GM21360 (cell line): ENCODE results near the gene SYCP1.
"Not testable (repeated sequence)": the region's sequence is repeated elsewhere in the genome, so short reads cannot be mapped to it uniquely, and the experiment has no call there.

Experiments
- ATAC-seq: cut with Tn5 transposase; IDR thresholded peaks from one replicate; pipeline ENCODE4 v1.9.1; 2021; ENCODE audit warnings: mild to moderate bottlenecking, moderate library complexity; ENCODE audit not compliant: unreplicated experiment

The SYCP1 gene

DNA sequence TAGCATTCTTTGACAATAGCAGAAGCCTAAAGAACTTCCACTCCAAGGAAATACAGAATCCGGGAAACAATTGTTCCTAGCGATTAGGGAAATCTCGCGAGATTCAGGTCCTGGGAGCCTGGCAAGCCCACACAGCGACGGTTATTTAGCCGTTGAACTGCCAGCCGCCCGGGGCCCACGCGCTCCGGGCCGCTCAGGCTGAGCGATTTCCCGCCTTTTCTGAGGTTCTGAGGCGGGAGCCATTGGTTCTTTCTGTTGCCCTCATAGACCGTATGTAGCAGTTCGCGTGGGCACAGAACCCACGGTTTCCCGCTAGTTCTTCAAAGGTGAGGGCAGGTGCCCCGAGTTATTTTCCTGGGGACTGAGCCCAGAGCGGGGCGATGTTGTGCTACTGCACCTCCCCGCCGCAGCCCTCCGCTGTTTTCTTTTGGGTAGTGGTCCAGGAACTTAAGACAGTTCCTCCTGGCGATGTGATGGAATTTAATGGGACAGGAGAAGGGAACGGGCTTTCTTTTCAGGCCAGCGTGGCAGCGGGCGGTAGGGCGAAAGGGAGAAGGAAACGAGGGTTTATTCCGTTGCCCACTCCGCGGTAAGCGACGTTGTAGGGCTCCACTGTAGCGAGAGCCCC, at the start of gene SYCP1:
TSS of gene SYCP1 (plus strand) at position 171 of the 628 bp plus-strand sequence. CDS start 602 bp downstream, outside the sequence.
- ATAC-seq = no peak

- ATAC-seq = no peak
Measured at GRCh38 chr1:114819869-114820268, 34.8 kb upstream of the SYCP1 start.

DNA sequence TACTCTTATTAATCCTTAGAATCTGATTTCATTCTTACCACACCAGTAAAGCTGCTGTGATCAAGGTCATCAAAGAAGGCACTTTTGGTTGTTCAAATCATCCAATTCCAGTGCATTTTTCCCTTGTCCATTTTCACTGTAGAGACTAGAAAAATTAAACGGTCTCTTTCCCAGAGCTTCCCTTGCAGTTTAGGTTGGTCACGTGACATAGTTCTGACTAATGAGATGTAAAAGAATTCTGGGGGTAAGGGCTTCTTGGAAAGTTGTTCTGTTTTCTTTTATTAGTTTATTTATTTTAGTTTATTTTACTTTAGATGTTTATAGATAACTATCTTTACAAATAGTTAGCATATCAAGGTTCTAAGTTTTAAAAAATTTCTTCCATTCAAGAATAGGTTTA, 34.3 kb upstream of the SYCP1 start:
- ATAC-seq = no peak

- ATAC-seq = no peak
Measured at GRCh38 chr1:114821978-114822377, 32.7 kb upstream of the SYCP1 start.

DNA sequence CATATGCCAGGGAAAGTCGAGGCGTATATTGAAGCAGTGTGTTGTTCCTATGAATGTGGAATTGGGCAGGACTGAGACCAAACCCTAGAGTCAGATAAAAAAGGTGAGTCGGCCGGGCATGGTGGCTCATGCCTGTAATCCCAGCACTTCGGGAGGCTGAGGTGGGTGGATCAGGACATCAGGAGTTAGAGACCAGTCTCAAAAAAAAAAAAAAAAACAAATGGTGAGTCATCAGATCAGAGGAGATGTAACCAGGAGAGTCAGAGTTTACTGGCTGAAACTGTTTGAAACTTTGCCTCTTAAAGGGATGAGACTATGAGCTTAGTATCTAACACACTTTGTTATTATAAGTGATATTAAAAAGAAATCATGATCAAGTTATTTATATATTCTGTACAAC, 26.4 kb upstream of the SYCP1 start:
- no peak for ATAC-seq

- ATAC-seq = not testable (repeated sequence)
Measured at GRCh38 chr1:114830075-114830474, 24.6 kb upstream of the SYCP1 start.

DNA sequence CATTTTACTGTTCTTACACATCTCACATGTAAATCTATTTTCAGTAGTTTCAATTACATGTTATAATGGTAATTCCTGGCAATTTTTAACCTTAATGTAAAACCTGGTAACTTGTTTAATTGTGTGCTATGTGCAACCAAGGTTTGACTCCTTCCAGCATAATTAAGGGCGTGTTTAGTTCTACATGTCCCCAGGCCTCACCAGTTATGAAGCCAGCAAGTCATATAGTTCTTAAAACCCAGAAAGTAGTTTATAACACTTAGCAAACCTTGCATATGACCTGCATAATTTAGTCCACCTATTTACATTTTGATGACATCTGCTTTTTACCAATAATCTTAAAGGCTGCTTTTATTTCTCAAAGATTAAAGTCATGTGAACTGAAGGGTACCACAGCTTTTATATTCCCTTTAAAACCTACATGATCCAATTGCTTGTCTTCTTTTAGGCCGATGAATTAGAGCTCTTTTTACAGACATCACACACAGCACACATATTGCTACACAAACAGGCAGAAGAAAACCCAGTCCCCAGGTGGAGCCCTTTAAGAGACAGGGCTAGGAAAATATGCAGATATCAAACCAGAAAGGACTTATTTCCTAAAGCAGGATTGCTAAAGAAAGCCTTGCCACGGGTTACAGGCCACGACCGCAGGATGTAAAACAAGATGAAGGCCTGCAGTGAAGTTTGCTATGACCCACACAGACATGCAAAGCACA, 23.2 kb upstream of the SYCP1 start:
- ATAC-seq = no peak

GRCh38 chr1:114832057-114832456, 22.6 kb upstream of the SYCP1 start:
- ATAC-seq = no peak

GRCh38 chr1:114833421-114833820, 21.2 kb upstream of the SYCP1 start:
- no peak for ATAC-seq

DNA sequence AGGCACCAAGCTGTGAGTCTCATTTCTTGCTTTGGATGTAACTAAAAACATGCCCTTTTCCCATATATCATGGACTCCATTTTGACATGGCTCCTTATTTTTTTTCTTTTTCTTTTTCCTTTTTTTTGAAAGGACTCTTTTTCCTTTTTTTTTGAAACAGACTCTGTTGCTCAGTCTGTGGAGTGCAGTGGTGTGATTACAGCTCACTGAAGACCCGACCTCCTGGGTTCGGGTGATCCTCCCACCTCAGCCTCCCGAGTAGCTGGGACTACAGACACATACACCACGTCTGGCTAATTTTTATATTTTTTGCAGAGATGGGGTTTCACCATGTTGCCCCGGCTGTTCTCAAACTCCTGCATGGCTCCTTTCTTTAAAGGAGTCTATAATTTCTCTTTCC, 10.4 kb upstream of the SYCP1 start:
- ATAC-seq = no peak

DNA sequence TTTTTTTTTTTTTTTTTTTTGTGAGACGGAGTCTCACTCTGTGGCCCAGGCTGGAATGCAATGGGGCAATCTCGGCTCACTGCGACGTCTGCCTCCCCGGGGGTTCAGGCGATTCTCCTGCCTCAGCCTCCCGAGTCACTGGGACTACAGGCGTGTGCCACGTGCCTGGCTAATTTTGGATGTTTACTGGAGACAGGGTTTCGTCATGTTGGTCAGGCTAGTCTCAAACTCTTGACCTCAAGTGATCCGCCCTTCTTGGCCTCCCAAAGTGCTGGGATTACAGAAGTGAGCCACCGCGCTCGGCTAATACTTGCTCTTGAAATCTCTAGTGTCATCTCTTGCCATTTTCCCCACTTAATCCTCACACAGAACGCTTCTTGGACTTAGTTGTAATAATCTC, 1.1 kb upstream of the SYCP1 start:
- no peak for ATAC-seq

- no peak for ATAC-seq
Measured at GRCh38 chr1:114861384-114861783, 6.7 kb downstream of the SYCP1 start.

DNA sequence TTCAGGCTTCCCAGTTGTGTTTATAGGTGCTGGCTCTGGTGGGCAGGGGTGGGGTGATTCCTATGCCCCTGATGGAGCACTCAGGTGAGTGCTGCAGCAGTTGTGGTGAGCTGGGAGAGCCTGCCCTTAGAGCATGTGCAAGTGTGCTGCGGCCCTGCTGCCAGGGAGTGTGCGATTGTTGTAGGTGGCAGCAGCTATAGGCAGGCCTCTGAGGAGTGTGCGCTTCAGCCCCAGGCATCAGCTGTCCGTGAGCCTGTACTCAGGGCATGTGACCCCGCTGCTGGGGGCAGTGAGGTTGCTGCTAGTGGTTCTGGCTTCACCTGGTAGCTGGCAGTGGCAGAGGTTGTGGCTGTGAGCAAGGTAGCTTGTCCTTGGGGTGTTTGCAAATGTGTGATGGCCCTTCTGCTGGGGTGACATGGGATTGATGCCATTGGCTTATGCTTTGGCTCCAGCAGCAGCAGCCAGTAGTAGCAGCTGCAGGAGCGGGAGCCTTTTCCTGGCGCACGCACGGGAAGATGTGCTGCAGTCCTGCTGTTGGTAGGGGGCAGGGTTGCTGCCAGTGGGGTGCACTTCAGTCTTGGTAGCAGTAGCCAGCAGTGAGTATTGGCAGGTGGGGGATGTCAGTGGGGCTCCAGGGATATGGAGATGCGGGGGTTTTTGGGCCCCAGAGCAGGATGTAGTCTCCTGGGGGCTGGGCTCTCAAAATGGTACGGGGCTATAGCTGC, 37.7 kb downstream of the SYCP1 start:
- ATAC-seq = no peak

- no peak for ATAC-seq
Measured at GRCh38 chr1:114896795-114897194, 42.1 kb downstream of the SYCP1 start.

- no peak for ATAC-seq
Measured at GRCh38 chr1:114901814-114902213, 47.2 kb downstream of the SYCP1 start.

GRCh38 chr1:114902343-114902742, 47.7 kb downstream of the SYCP1 start:
- ATAC-seq = no peak

DNA sequence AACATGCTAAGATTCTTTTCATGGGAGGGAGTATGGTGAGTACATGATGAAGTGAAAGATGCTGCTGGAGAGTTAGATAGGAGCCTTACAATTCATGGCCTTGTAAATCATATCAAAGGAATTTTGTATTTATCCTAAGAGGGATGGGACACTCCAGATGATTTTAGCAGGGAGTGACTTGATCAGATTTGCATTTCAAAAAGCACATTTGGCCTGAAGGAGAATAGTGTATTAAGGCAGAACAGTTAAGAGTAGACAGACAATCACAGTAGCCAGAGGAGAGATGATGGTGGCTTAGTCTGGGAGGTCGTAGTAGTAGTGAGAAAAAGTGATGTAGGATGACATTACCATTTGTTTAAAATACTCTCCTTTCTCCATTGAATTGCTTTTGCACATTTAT, 48.8 kb downstream of the SYCP1 start:
- ATAC-seq = no peak

DNA sequence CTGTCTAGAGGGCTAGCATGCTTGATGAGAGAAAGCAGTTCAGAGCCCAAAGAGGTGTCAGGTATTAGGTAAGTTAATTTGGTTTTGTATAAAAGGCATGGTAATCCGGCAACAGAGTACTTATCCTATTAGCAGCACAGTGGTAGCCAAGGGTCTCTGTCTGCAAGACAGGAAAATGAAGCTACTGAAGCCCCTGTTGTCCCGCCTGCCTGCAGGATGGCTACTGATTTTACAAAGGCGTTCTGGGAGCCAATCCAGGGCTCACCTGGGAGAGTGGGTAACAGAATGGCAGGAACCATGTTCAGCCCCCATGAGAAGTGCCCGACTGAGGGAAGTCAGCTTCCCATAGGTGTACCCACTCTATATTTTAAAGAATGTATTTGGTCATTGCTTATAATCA, 61.1 kb downstream of the SYCP1 start:
- not testable (repeated sequence) for ATAC-seq

DNA sequence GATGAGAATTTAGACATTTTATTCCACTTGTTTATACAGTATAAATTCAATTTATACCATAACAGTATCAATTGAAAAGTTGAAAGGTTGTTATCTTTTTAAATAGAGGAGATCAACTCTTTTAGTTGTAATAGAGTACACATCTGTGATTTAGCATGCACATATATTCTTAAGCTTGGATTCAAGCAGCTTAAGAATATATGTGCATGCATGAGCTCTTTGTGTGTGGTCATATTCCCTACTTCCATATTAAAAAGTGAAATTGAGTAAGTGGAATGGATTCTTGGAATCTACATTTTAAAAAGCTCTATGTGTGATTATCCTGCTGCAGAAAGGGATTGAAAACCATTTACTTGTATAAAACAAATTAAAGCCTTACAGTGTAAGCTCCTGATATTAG, 71.9 kb downstream of the SYCP1 start:
- no peak for ATAC-seq

- ATAC-seq = no peak
Measured at GRCh38 chr1:114927401-114927800, 72.7 kb downstream of the SYCP1 start.

- ATAC-seq = no peak
Measured at GRCh38 chr1:114956570-114956969, 101.9 kb downstream of the SYCP1 start.

- ATAC-seq = no peak
Measured at GRCh38 chr1:114959423-114959822, 104.8 kb downstream of the SYCP1 start.
